Measurements from ENCODE around the gene ATRNL1. TPM values are rescaled to one million over a fixed set of nuclear protein-coding genes. Genes with fewer than 3 reads are reported as not detected.
A peak's percentile ranks its signal among the peaks of the same experiment; 100 is the strongest.

Gene ATRNL1
- total and polyA plus RNA-seq, 2 experiments from 2014 or later = 4.8 to 29.7 TPM

- ATAC-seq = no peak
- H3K27me3 Mint-ChIP-seq (ENCODE audit: insufficient read depth, low read depth, poor library complexity) = no peaks in the 10 kb centered on the region
- DNase-seq (ENCODE audit: low spot score) = peak; percentile 1
- peaks cover 7% of the 10 kb centered on the region; the same call in 2 of the 3 replicates for H3K4me1 Mint-ChIP-seq
- Histone ChIP-seq H2AFZ (no peak overlapping the region), H3K79me2 (replicated peaks; ENCODE audit: insufficient read depth) (no peaks in the 10 kb centered on the region), H4K20me1 (replicated peaks; ENCODE audit: insufficient read depth) (no peaks in the 10 kb centered on the region), H3K27ac (ENCODE audit: low read depth) (no peak overlapping the region), H3K9me2 (ENCODE audit: insufficient read depth) (no peaks in the 10 kb centered on the region), H3K4me1 (ENCODE audit: insufficient read depth) (no peaks in the 10 kb centered on the region), H3K4me3 (no peak overlapping the region), H3K27me3 (ENCODE audit: insufficient read depth) (no peaks in the 10 kb centered on the region), H3F3A (replicated peaks; ENCODE audit: low read depth) (no peaks in the 10 kb centered on the region), H3K4me2 (no peak overlapping the region), H3K36me3 (ENCODE audit: insufficient read depth) (no peaks in the 10 kb centered on the region)
- H3K4me3 Mint-ChIP-seq = no peak overlapping the region
- peaks cover 9% of the 10 kb centered on the region; the same call in 1 of the 3 replicates for H3K9me3 Mint-ChIP-seq
- TF ChIP-seq CREB1 (CRISPR knock-in tag; IDR thresholded peaks at IDR 0.05; ENCODE audit: low read depth) (no peak), CTCF (conservative IDR thresholded peaks at IDR 0.05; ENCODE audit: low read depth in 2 of 2) (peak in 1 of 2 experiments; percentile 45; a peak in 2 of 4 replicates)
- H3K27ac Mint-ChIP-seq = no peak overlapping the region
- H3K36me3 Mint-ChIP-seq (ENCODE audit: low read depth) = no peaks in the 10 kb centered on the region
Observed at GRCh38 chr10:115580239-115580638, 487.1 kb downstream of the ATRNL1 start.

GRCh38 chr10:115593060-115593459 lies 499.9 kb downstream of the ATRNL1 start:
- no peak for ATAC-seq
- Mint-ChIP-seq H3K4me3 (no peak overlapping the region), H3K27me3 (ENCODE audit: insufficient read depth, low read depth, poor library complexity) (no peaks in the 10 kb centered on the region), H3K27ac (no peak overlapping the region), H3K9me3 (no peaks in the 10 kb centered on the region), H3K4me1 (peaks cover 5% of the 10 kb centered on the region; the same call in 2 of the 3 replicates), H3K36me3 (ENCODE audit: low read depth) (no peaks in the 10 kb centered on the region)
- H3K27me3 ChIP-seq (ENCODE audit: insufficient read depth) = no peaks in the 10 kb centered on the region
- H4K20me1 ChIP-seq (replicated peaks; ENCODE audit: insufficient read depth) = no peaks in the 10 kb centered on the region
- H3K4me2 ChIP-seq = no peak overlapping the region
- H3K9me2 ChIP-seq (ENCODE audit: insufficient read depth) = 0 out of 2 replicates have a peak, but pooled peaks cover 6% of the 10 kb centered on the region
- no peak overlapping the region for H3K27ac ChIP-seq (ENCODE audit: low read depth)
- H3F3A ChIP-seq (replicated peaks; ENCODE audit: low read depth) = no peaks in the 10 kb centered on the region
- H3K4me3 ChIP-seq = no peak overlapping the region
- H3K4me1 ChIP-seq (ENCODE audit: insufficient read depth) = peaks cover 6% of the 10 kb centered on the region
- H3K36me3 ChIP-seq (ENCODE audit: insufficient read depth) = no peaks in the 10 kb centered on the region
- no peak for DNase-seq (ENCODE audit: low spot score)
- H3K79me2 ChIP-seq (replicated peaks; ENCODE audit: insufficient read depth) = no peaks in the 10 kb centered on the region
- H2AFZ ChIP-seq = no peak overlapping the region
- TF ChIP-seq NANOG (IDR thresholded peaks at IDR 0.05; ENCODE audit: borderline replicate concordance) (no peak), ZNF114 (CRISPR knock-in tag; IDR thresholded peaks at IDR 0.05) (no peak), CREB1 (CRISPR knock-in tag; IDR thresholded peaks at IDR 0.05; ENCODE audit: low read depth) (no peak), POLR2AphosphoS5 (IDR thresholded peaks at IDR 0.05; ENCODE audit: low read depth) (no peak), EZH2phosphoT487 (IDR thresholded peaks at IDR 0.05; ENCODE audit: unreplicated experiment) (no peak), EZH2 (IDR thresholded peaks at IDR 0.05; ENCODE audit: low read depth, unreplicated experiment) (no peak), STAT1 (IDR thresholded peaks at IDR 0.05; ENCODE audit: unreplicated experiment) (no peak), REST (IDR thresholded peaks at IDR 0.05; ENCODE audit: unreplicated experiment) (no peak)
- TF ChIP-seq, protein P1, sequence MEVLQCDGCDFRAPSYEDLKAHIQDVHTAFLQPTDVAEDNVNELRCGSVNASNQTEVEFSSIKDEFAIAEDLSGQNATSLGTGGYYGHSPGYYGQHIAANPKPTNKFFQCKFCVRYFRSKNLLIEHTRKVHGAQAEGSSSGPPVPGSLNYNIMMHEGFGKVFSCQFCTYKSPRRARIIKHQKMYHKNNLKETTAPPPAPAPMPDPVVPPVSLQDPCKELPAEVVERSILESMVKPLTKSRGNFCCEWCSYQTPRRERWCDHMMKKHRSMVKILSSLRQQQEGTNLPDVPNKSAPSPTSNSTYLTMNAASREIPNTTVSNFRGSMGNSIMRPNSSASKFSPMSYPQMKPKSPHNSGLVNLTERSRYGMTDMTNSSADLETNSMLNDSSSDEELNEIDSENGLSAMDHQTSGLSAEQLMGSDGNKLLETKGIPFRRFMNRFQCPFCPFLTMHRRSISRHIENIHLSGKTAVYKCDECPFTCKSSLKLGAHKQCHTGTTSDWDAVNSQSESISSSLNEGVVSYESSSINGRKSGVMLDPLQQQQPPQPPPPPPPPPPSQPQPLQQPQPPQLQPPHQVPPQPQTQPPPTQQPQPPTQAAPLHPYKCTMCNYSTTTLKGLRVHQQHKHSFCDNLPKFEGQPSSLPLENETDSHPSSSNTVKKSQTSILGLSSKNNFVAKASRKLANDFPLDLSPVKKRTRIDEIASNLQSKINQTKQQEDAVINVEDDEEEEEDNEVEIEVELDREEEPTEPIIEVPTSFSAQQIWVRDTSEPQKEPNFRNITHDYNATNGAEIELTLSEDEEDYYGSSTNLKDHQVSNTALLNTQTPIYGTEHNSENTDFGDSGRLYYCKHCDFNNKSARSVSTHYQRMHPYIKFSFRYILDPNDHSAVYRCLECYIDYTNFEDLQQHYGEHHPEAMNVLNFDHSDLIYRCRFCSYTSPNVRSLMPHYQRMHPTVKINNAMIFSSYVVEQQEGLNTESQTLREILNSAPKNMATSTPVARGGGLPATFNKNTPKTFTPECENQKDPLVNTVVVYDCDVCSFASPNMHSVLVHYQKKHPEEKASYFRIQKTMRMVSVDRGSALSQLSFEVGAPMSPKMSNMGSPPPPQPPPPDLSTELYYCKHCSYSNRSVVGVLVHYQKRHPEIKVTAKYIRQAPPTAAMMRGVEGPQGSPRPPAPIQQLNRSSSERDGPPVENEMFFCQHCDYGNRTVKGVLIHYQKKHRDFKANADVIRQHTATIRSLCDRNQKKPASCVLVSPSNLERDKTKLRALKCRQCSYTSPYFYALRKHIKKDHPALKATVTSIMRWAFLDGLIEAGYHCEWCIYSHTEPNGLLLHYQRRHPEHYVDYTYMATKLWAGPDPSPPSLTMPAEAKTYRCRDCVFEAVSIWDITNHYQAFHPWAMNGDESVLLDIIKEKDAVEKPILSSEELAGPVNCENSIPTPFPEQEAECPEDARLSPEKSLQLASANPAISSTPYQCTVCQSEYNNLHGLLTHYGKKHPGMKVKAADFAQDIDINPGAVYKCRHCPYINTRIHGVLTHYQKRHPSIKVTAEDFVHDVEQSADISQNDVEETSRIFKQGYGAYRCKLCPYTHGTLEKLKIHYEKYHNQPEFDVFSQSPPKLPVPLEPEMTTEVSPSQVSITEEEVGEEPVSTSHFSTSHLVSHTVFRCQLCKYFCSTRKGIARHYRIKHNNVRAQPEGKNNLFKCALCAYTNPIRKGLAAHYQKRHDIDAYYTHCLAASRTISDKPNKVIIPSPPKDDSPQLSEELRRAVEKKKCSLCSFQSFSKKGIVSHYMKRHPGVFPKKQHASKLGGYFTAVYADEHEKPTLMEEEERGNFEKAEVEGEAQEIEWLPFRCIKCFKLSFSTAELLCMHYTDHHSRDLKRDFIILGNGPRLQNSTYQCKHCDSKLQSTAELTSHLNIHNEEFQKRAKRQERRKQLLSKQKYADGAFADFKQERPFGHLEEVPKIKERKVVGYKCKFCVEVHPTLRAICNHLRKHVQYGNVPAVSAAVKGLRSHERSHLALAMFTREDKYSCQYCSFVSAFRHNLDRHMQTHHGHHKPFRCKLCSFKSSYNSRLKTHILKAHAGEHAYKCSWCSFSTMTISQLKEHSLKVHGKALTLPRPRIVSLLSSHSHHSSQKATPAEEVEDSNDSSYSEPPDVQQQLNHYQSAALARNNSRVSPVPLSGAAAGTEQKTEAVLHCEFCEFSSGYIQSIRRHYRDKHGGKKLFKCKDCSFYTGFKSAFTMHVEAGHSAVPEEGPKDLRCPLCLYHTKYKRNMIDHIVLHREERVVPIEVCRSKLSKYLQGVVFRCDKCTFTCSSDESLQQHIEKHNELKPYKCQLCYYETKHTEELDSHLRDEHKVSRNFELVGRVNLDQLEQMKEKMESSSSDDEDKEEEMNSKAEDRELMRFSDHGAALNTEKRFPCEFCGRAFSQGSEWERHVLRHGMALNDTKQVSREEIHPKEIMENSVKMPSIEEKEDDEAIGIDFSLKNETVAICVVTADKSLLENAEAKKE (CRISPR knock-in tag; IDR thresholded peaks at IDR 0.05) = no peak

Measured in GM23338 (cell line).